Fibroblast of skin of right quadriceps (primary cell): ENCODE data around the gene FLII.
"Not testable (repeated sequence)": the region's sequence is repeated elsewhere in the genome, so short reads cannot be mapped to it uniquely, and the experiment has no call there.

Experiments
- DNase-seq: peaks from one replicate; pipeline ENCODE4 v3.0.0-alpha.2; 2013

The FLII gene

GRCh38 chr17:18217412-18218015 lies 41.0 kb downstream of the FLII start:
- DNase-seq: peak; percentile 46

GRCh38 chr17:18216906-18217305 lies 41.6 kb downstream of the FLII start:
- DNase-seq: not testable (repeated sequence)

DNA sequence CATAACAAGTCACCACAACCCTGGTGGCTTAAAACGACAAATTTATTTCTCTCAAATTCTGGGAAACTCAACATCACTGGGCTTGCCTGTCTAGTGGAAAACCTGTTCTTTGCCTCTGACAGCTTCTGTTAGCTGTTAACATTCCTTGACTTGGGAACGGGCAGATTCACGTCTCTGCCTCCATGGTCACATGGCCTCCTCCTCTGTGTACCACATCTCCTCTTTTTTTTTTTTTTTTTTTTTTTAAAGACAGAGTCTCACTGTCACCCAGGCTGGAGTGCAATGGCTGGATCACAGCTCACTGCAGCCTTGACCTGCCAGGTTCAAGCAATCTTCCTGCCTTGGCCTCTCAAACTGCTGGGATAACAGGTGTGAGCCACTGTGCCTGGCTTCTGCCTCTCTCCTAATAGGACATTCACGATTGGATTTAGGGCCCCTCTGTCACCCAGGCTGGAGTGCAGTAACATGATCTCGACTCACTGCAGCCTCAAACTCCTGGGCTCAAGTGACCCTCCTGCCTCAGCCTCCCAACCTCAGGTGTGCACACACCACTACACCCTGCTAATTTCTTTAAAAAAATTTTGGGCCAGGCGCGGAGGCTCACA lies 44.8 kb downstream of the FLII start:
- DNase-seq: no peak

- DNase-seq: no peak
Measured at GRCh38 chr17:18208092-18208491, 50.4 kb downstream of the FLII start.

DNA sequence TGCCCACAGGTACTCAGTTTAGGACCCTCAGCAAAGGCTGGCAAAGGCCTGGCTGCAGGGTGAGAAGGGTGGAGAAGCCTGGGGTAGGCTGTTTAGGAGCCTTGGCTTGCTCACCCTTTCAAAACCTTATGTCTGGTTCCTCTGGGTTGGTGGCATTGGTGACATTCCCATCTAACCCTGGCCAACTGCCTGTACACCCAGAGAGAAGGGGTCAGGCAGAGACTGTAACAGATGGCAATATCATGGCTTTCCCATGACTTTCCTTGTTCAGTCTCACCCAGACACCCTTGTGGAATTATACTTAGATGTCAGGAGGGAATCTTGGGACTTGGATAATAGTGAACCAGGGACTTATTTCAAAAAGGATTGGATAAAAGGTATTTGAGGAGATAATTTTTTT lies 51.6 kb downstream of the FLII start:
- no peak for DNase-seq

GRCh38 chr17:18205861-18206260 lies 52.7 kb downstream of the FLII start:
- no peak for DNase-seq

GRCh38 chr17:18203308-18203707 lies 55.2 kb downstream of the FLII start:
- DNase-seq: no peak

GRCh38 chr17:18201108-18201507 lies 57.4 kb downstream of the FLII start:
- no peak for DNase-seq

DNA sequence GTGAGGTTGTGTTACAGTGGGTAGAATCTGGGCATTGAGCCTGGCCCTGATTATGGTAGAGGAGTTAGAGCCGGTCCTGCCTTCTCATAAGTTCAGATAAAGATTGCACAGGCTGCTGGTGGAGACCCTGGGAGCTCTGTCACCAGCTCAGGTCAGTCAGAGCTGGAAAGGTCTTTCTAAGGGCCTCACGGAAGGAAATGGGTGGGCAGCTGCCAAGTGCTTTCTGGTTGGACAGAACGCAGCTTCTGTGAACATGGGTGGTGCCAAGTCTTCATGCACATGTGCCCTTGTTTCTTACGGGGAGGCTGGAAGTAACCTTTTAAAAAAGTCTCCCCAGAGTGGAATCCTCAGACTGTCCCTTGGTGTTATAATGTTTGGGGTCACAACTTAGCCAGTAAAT lies 60.0 kb downstream of the FLII start:
- DNase-seq: no peak

- no peak for DNase-seq
Measured at GRCh38 chr17:18197535-18198194, 60.9 kb downstream of the FLII start.

DNA sequence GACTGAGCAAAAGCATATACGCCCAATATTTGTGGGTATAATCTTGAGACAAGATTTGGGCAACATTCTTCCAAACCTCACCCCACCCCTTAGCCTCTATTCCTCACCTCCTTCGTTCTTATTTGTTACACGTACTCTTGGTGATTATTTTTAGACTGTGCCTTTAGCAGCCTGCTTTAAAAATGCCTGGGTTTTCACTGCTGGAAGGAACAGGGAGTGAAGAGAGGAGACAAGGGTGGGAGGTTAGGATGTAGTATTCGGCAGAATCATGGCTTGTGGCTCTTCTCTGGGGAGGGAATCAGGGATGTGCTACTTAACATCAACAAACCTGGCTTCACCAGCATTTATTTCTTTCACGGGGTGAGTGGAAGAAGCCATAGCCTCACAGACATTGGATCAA lies 63.3 kb downstream of the FLII start:
- DNase-seq: no peak
